HL-60 (cell line): ENCODE measurements around the gene SP1.
A peak's percentile ranks its signal among the peaks of the same experiment; 100 is the strongest.

Experiments
- DNase-seq, 2 experiments: peaks; one replicate each; pipeline ENCODE4 v3.0.0-alpha.2; 2010 to 2020; ENCODE audit warnings: low read depth in 1 of 2, low spot score in 1 of 2
- H3K27ac ChIP-seq: fragments of 250-450 bp; sonication (Bioruptor Pico); replicated peaks from 2 replicates; pipeline ENCODE4 v1.5.1; 2020; ENCODE audit warnings: mild to moderate bottlenecking, moderate library complexity
- H3K27me3 ChIP-seq: fragments of 250-450 bp; sonication (Bioruptor Pico); 2 replicates; pipeline ENCODE4 v1.5.1; 2021; ENCODE audit warnings: mild to moderate bottlenecking, moderate library complexity; ENCODE audit not compliant: insufficient read depth, poor library complexity, severe bottlenecking
- H3K4me3 ChIP-seq: replicated peaks from 2 replicates; pipeline ENCODE4 v1.5.1; 2011; ENCODE audit warnings: mild to moderate bottlenecking, control low read depth, low read length; ENCODE audit not compliant: insufficient read depth
- GABPA ChIP-seq: IDR thresholded peaks from 2 replicates; pipeline ENCODE4 v1.6.1; 2012; ENCODE audit warnings: low read depth
- POLR2AphosphoS5 ChIP-seq: IDR thresholded peaks from 2 replicates; pipeline ENCODE4 v1.6.1; 2012; ENCODE audit warnings: low read depth
- SPI1 ChIP-seq: IDR thresholded peaks from 2 replicates; pipeline ENCODE4 v1.6.1; 2012; ENCODE audit warnings: low read depth, mild to moderate bottlenecking, borderline replicate concordance
- TF ChIP-seq, protein P1 (sequence below): IDR thresholded peaks from one replicate; pipeline ENCODE4 v1.5.1; 2011; ENCODE audit warnings: low read length, control low read depth, inconsistent platforms; ENCODE audit not compliant: insufficient read depth
- TF ChIP-seq, protein P2 (sequence below): IDR thresholded peaks from 2 replicates; pipeline ENCODE4 v1.6.1; 2012; ENCODE audit warnings: low read depth; ENCODE audit not compliant: insufficient replicate concordance

SP1 gene

DNA sequence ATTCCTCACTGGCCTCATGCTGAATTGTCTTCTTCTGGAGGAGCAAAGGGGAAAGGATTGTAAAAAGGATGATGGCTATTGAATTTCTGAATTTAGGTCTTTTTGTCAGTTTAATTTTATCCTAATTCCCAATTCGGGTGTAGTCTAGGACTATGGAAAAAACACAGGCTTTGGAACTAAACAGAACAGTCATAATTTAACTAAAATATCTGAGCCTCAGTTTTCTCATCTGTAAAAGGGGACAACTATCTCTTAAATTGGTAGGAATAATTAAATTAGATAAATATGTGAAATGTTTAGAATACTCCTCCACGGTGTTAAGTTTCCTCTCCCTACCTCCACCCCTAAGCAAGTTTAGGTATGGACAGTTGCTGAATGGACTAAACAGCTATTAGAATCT lies 3.2 kb upstream of the SP1 start:
- H3K27ac ChIP-seq: no peak overlapping the region

DNA sequence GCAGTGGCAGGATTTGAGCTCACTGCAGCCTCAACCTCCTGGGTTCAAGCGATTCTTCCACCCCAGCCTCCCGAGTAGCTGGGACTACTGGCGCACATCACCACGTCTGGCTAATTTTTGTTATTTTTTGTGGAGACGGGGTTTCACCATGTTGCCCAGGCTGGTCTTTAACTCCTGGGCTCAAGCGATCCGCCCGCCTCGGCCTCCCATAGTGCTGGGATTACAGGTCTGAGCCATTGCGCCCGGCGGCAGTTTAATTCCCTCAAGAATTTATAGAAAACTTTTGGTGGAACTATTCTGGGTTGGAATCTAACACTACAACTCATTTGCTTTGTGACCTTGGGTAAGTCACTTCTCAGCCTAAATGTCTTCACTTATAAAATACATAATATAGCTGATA lies 1.8 kb upstream of the SP1 start:
- Histone ChIP-seq H3K27me3 (no peaks in the 10 kb centered on the region), H3K27ac (peak overlapping the region; percentile 97), H3K4me3 (no peak overlapping the region)
- DNase-seq: no peak
- TF ChIP-seq, protein P1, sequence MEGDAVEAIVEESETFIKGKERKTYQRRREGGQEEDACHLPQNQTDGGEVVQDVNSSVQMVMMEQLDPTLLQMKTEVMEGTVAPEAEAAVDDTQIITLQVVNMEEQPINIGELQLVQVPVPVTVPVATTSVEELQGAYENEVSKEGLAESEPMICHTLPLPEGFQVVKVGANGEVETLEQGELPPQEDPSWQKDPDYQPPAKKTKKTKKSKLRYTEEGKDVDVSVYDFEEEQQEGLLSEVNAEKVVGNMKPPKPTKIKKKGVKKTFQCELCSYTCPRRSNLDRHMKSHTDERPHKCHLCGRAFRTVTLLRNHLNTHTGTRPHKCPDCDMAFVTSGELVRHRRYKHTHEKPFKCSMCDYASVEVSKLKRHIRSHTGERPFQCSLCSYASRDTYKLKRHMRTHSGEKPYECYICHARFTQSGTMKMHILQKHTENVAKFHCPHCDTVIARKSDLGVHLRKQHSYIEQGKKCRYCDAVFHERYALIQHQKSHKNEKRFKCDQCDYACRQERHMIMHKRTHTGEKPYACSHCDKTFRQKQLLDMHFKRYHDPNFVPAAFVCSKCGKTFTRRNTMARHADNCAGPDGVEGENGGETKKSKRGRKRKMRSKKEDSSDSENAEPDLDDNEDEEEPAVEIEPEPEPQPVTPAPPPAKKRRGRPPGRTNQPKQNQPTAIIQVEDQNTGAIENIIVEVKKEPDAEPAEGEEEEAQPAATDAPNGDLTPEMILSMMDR: no peak
- TF ChIP-seq GABPA (no peak), POLR2AphosphoS5 (no peak), SPI1 (no peak)
- TF ChIP-seq, protein P2, sequence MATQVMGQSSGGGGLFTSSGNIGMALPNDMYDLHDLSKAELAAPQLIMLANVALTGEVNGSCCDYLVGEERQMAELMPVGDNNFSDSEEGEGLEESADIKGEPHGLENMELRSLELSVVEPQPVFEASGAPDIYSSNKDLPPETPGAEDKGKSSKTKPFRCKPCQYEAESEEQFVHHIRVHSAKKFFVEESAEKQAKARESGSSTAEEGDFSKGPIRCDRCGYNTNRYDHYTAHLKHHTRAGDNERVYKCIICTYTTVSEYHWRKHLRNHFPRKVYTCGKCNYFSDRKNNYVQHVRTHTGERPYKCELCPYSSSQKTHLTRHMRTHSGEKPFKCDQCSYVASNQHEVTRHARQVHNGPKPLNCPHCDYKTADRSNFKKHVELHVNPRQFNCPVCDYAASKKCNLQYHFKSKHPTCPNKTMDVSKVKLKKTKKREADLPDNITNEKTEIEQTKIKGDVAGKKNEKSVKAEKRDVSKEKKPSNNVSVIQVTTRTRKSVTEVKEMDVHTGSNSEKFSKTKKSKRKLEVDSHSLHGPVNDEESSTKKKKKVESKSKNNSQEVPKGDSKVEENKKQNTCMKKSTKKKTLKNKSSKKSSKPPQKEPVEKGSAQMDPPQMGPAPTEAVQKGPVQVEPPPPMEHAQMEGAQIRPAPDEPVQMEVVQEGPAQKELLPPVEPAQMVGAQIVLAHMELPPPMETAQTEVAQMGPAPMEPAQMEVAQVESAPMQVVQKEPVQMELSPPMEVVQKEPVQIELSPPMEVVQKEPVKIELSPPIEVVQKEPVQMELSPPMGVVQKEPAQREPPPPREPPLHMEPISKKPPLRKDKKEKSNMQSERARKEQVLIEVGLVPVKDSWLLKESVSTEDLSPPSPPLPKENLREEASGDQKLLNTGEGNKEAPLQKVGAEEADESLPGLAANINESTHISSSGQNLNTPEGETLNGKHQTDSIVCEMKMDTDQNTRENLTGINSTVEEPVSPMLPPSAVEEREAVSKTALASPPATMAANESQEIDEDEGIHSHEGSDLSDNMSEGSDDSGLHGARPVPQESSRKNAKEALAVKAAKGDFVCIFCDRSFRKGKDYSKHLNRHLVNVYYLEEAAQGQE: no peak

More for the DNA sequence above, 3.2 kb upstream of the SP1 start:
- H3K4me3 ChIP-seq: no peak overlapping the region
- DNase-seq: no peak
- no peak for TF ChIP-seq GABPA
- TF ChIP-seq SPI1: no peak
- no peak for TF ChIP-seq POLR2AphosphoS5
- H3K27me3 ChIP-seq: no peaks in the 10 kb centered on the region

DNA sequence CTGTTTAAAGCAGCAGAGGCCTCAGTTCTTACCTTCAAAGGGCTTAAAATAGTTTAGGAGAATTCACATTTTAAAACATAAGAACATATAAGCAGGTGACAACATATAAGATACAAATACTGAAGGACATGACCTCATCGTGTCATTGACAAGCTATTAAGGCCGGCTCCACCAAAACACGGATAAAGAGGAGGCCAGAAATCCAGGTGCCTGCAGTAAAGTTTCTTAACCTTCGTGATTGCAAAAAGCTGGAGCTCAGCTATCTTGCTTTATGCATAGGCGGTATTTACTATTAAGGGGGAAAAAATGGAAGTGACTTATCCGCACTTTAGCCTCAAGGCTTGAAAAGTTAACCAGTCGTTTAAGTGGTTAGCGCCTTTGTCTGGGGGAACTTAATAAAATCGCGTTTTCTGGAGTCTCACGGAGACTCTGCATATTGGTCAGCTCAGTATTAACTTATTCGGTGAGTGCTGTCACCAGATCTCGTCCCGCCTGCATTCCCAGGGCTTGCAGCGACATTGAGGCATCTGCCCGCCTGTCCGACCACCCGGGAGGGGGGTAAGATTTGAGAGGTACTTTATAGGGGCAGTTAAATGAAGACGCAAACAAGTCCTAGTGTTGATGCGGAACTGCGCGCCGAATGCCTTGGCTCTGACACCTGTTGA lies 1.1 kb upstream of the SP1 start:
- peak overlapping the region; percentile 97 for H3K27ac ChIP-seq
- peak; percentile 32 to 45 for DNase-seq
- H3K27me3 ChIP-seq: no peaks in the 10 kb centered on the region
- no peak for TF ChIP-seq SPI1
- TF ChIP-seq, protein P2: peak; percentile 36
- TF ChIP-seq, protein P1: no peak
- no peak for TF ChIP-seq POLR2AphosphoS5
- no peak for TF ChIP-seq GABPA
- H3K4me3 ChIP-seq: peak overlapping the region; percentile 29

DNA sequence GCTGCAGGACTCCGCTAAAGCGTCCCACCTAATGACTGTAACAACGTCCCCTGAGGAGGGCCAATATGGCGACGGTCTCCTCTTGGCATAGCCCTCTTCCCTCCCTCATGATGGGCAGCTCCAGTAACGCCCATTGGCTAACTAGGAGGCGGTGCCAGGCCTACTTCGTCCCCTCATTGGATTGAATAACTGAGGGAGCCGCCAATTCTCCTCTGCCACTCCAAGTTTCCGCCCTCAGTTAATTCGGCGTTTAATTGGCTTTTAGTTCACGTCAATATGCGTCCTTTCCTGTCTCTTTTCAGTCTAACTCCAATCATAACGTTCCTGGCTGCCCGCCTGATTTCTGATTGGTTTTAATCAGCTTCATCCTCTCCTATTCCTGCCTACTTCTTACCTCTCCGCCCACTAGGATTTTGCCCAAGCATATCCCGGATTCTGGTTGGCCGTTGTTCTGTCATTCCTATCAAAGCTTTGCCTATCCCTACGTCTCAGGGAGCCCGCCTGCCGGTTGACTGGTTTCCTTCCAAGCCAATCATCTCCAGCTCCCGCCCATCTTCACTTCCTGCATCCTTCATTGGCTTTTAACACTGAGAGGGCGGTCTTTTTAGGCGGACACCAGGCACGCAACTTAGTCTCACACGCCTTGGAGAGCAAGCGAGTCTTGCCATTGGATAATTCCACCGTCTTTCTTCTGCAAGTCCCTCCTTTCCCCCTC lies 430 bp upstream of the SP1 start:
- H3K27me3 ChIP-seq: no peaks in the 10 kb centered on the region
- H3K4me3 ChIP-seq: peak overlapping the region; percentile 37
- DNase-seq: peak; percentile 100
- peak overlapping the region; percentile 97 for H3K27ac ChIP-seq
- TF ChIP-seq SPI1 (0 out of 2 replicates have a peak, but pooled peaks have one; percentile 11), GABPA (peak; percentile 65), POLR2AphosphoS5 (peak; percentile 98)
- TF ChIP-seq, protein P1: no peak
- TF ChIP-seq, protein P2: no peak
